DMS53 treated with DMSO at 0.1 percent for 48 hours (cell line): ENCODE data around the gene DUS2.

Source experiments
- DNase-seq: peaks from one replicate; lab custom pipeline; 2025; ENCODE audit not compliant: unreplicated experiment; lab: John Stamatoyannopoulos, UW

Gene DUS2

GRCh38 chr16:68074850-68075555, 51.9 kb downstream of the DUS2 start:
- DNase-seq = no peak

- no peak for DNase-seq
Observed at GRCh38 chr16:68075980-68076379, 52.9 kb downstream of the DUS2 start.

GRCh38 chr16:68076560-68076959, 53.5 kb downstream of the DUS2 start:
- DNase-seq = no peak

- no peak for DNase-seq
Observed at GRCh38 chr16:68077866-68078700, 55.0 kb downstream of the DUS2 start.

GRCh38 chr16:68078701-68079375, 55.8 kb downstream of the DUS2 start:
- DNase-seq = no peak

DNA sequence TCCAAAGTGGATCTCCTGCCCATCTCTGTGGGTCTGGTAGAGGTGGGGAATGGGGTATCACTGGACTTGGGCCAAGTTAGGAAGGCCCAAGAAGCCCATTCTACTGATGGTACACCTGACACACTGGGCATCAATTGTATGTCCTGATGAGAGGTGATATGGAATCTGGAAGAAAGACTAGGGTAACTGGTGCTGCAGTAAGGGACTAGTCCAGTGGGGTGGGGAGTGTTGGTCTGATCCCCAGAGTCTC, 56.2 kb downstream of the DUS2 start:
- no peak for DNase-seq

DNA sequence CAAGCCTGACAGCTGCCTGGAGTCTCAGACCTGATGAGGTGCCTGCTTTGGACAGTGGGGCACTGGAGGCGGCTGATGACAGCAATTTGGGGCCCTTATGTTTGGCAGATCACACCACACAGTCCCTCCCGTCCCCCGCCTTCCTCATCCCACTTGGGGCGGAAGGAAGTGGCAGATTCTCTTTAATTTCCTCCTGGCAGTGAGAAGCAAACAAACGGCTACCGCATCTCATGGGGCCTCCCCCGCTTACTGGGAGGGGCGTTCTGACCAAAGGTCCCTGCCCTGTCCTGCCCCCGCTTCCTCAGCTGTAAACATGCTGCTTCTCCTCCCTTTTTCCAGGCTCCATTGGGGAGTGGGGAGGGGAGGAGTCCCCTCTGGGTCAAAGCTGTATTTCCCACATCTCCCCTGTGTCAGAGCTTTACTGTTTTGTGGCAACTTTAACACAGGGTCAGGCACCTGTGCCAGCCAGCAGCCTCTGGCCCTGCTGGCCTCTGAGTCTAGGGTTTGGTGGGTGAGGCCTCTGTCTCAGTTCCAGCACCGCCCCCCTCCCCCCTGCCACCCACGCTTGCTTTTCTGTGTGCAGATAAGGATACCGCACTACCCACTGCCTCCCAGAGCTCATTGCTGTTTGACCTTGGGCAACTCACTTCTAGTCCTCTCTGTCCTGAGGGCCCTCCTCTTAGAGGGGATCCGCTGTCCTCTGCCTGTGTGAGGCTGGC, 56.7 kb downstream of the DUS2 start:
- DNase-seq = no peak

DNA sequence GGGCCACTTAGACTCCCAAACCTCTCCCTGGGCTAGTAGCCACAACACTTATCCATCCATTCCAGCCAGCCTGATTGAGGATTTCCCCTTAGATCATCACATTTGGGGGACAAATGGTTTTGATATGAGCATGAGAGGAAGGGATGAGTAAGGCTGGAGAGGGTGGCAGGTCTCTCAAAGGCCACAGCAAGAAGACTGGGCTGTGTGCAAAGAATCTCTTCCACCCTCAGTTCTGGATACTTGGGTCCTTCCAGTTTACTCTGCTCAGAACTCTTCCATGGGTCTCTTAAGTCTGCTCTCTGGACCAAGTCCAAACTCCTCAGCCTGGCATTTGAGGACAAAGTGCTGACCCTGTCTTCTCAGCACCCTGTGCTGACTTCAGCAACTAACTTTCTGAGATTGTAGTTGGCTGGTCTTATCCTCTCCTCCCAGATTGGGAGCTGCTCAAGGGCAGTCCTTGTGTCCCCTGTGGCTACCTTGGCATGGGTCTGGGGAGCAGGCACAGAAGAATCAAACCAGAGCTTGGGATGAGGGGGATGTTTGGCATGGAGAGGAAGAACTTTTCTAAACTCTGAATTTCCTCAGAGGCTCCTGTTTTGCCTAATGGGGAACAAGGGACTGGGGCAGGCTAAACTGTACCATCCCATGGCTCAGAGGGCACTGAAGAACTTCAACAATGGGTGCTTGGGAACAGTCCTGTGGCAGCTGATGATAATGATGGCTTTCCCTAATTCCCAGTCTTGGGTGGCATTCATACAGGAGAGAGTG, 59.0 kb downstream of the DUS2 start:
- no peak for DNase-seq

DNA sequence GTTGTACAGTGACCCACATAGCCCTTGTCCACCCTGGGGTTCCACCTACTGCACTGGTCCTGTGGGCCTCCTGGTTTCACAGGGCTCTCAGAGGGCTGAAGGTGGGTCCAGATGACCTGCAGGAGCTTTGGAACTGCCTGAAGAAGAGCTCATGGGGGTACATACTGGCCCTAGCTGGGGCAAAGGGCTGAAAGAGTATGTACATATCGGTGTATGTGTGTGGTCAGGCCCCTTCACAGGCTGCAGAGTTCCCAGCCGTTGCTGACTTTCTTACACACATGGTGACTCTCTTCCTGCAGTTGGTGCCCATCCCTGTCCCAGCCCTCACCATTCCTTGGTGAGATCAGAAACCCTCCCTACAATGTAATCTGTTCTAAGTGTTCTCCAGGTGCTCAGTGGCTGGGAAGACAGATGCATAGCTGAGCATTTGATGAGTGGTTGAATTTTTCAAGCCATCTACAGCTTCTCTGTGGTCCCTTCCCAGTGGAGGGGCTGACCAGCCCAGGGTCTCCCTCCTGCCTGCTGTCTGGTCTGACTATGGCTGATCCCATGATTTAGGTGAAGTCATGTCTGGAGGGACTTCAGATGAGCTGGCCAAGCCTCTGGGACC, 59.6 kb downstream of the DUS2 start:
- no peak for DNase-seq

GRCh38 chr16:68083239-68083781, 60.2 kb downstream of the DUS2 start:
- DNase-seq = no peak

- no peak for DNase-seq
Observed at GRCh38 chr16:68083861-68084503, 60.9 kb downstream of the DUS2 start.

DNA sequence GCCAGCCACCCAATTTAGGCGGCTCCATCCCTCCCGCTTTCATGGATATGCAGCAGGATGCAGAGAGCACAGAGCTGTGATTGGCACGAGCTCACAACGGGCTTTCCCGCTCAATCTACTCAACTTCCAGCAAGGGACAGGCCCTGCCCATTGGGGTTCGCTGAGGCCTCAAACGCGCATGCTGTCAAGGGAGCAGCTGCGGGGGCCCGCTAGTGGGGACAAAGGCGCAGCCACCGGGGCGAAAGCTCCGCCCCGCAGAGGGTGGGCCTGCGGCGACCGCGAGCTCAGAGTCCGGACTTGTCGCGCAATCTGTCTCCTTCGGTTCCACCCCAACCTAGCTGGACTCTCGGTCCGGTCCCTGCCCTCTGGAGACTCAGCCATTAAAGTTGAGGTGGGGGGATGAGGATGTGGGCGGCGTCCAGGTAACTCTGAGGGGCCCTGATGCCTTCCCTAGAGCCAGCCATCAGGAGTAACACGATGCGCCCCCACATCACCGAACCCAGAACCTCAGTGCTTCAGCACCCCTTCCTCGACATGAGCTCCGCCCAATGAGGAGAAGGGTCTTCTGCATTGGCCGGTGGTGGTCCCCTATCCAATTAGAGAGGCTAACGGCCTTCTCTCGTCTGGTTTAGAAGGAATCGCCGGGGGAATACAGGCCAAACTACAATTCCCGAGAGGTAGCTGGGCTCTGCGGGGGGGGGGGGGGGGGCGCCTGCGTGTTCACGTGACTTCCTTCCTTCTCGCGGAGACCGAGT, 61.6 kb downstream of the DUS2 start:
- peak; percentile 39 for DNase-seq

- peak; percentile 79 for DNase-seq
Observed at GRCh38 chr16:68085259-68086071, 62.4 kb downstream of the DUS2 start, which contains the start of gene NFATC3. NFATC3 (plus strand) TSS chr16:68085370; CDS start chr16:68085682, 312 bp downstream.

- no peak for DNase-seq
Observed at GRCh38 chr16:68086336-68086841, 63.3 kb downstream of the DUS2 start.

DNA sequence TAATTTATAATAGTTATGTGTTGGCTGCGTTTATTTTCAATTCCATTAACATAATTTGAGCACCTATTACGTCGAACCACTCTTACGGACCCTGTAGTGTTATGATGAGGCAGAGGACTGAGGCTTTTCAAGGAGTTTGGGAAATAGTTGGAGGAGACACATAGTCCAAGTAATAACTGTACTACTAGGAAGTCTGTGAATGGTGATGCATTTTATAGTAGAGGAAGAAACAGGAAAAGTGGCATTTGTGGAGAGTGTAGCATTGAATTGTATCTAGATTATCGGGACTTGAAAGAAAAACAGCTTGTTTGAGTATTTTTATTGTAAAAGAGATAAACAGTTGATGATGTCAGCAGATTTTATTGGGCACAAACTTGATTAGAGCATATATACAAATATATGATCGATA, 63.8 kb downstream of the DUS2 start:
- no peak for DNase-seq

- no peak for DNase-seq
Observed at GRCh38 chr16:68087688-68088087, 64.6 kb downstream of the DUS2 start.

GRCh38 chr16:68088130-68088972, 65.3 kb downstream of the DUS2 start:
- no peak for DNase-seq
